PC-3 (cell line): ENCODE measurements around the gene DSG2. TPM values are rescaled to one million over a fixed set of nuclear protein-coding genes. Genes with fewer than 3 reads are reported as not detected.

Experiments used
- ATAC-seq: fragments of 200-7000 bp; cut with Tn5 transposase; 2 replicates; pipeline ENCODE4 v1.9.1; 2020; ENCODE audit warnings: mild to moderate bottlenecking, moderate library complexity
- BruUV-seq: library from RNA; stranded (reverse); fragments of 400-500 nt; replicated peaks from 2 replicates; lab custom pipeline; 2021; lab: Mats Ljungman, UMichigan
- CTCF ChIA-PET: fragments of 300-600 bp; sonication (Branson Sonifier 250); formaldehyde crosslinking; loops from one replicate; lab custom pipeline; 2022; ENCODE audit warnings: antibody characterized with exemption; lab: Charles Lee
- POLR2A ChIA-PET: fragments of 300-600 bp; sonication (Branson Sonifier 250); formaldehyde crosslinking; loops from one replicate; lab custom pipeline; 2022; ENCODE audit warnings: antibody characterized with exemption; ENCODE audit not compliant: unreplicated experiment; lab: Charles Lee
- DNase-seq: peaks from one replicate; pipeline ENCODE4 v3.0.0-alpha.2; 2015
- H2AFZ ChIP-seq: fragments of 300-600 bp; sonication (generic); 2 replicates; pipeline ENCODE4 v1.6.0; 2016; ENCODE audit warnings: antibody characterized with exemption, low read length
- H3F3A ChIP-seq: fragments of 300-600 bp; sonication (generic); one replicate; pipeline ENCODE4 v1.6.0; 2017; ENCODE audit warnings: antibody characterized with exemption, low read length, control low read depth, mild to moderate bottlenecking; ENCODE audit not compliant: unreplicated experiment
- H3K27ac ChIP-seq: fragments of 300-600 bp; sonication (generic); 2 replicates; pipeline ENCODE4 v1.5.1; 2016; ENCODE audit warnings: mild to moderate bottlenecking, low read length
- H3K27me3 ChIP-seq: fragments of 300-600 bp; sonication (generic); 2 replicates; pipeline ENCODE4 v1.6.1; 2016; ENCODE audit warnings: low read length, mixed read lengths
- H3K36me3 ChIP-seq: fragments of 300-600 bp; sonication (generic); 2 replicates; pipeline ENCODE4 v1.6.1; 2016; ENCODE audit warnings: low read depth, mixed run types, low read length, mixed read lengths
- H3K4me1 ChIP-seq: fragments of 300-600 bp; sonication (generic); 2 replicates; pipeline ENCODE4 v1.5.1; 2016; ENCODE audit warnings: low read length; ENCODE audit not compliant: insufficient read depth
- H3K4me2 ChIP-seq: fragments of 300-600 bp; sonication (generic); 2 replicates; pipeline ENCODE4 v1.6.0; 2016; ENCODE audit warnings: low read length
- H3K4me3 ChIP-seq: fragments of 300-600 bp; sonication (generic); 2 replicates; pipeline ENCODE4 v1.5.1; 2016; ENCODE audit warnings: mild to moderate bottlenecking, low read length, mixed read lengths
- H3K79me2 ChIP-seq: fragments of 300-600 bp; sonication (generic); 2 replicates; pipeline ENCODE4 v1.6.1; 2017; ENCODE audit warnings: low read length, mixed read lengths
- H3K9ac ChIP-seq: fragments of 300-600 bp; sonication (generic); 2 replicates; pipeline ENCODE4 v1.6.0; 2016; ENCODE audit warnings: mild to moderate bottlenecking, low read length
- H3K9me2 ChIP-seq: fragments of 300-600 bp; sonication (generic); replicated peaks from 2 replicates; pipeline ENCODE4 v1.6.1; 2016; ENCODE audit warnings: mixed run types, low read length, mixed read lengths
- H3K9me3 ChIP-seq: fragments of 300-600 bp; sonication (generic); 2 replicates; pipeline ENCODE4 v1.6.1; 2016; ENCODE audit warnings: low read length, mixed read lengths
- H4K20me1 ChIP-seq: fragments of 300-600 bp; sonication (generic); 2 replicates; pipeline ENCODE4 v1.6.1; 2016; ENCODE audit warnings: low read length, mixed read lengths
- CTCF ChIP-seq: fragments of 300-600 bp; sonication (generic); conservative IDR thresholded peaks from 2 replicates; pipeline ENCODE4 v1.5.1; 2017; ENCODE audit warnings: antibody characterized with exemption, low read depth, mild to moderate bottlenecking, low read length
- EZH2 ChIP-seq: fragments of 300-600 bp; sonication (generic); IDR thresholded peaks from one replicate; pipeline ENCODE4 v1.6.1; 2017; ENCODE audit warnings: antibody characterized with exemption, mild to moderate bottlenecking, low read length; ENCODE audit not compliant: unreplicated experiment
- EZH2phosphoT487 ChIP-seq: fragments of 300-600 bp; sonication (generic); IDR thresholded peaks from 2 replicates; pipeline ENCODE4 v1.6.1; 2018; ENCODE audit warnings: mild to moderate bottlenecking, antibody characterized with exemption, low read length, borderline replicate concordance
- intact Hi-C: fragments of 100-400 bp; cut with micrococcal nuclease; formaldehyde crosslinking; loops from 2 replicates; pipeline ENCODE4 v1.9.0; 2023
- total RNA-seq: library from RNA; depleted of rRNA; stranded (reverse); fragments of >200 nt; gene quantifications from 2 replicates; pipeline ENCODE4 v1.2.3, GENCODE V29; 2014

The DSG2 gene
- total RNA-seq, 1 experiment from 2014 or later = 17.2 TPM

GRCh38 chr18:31586616-31587015 is 88.6 kb downstream of the DSG2 start:
- Histone ChIP-seq H4K20me1 (no peaks in the 10 kb centered on the region), H3K27ac (no peak overlapping the region), H3K4me2 (no peak overlapping the region), H3K4me3 (no peak overlapping the region), H3K9me3 (no peaks in the 10 kb centered on the region), H2AFZ (no peak overlapping the region), H3K79me2 (no peaks in the 10 kb centered on the region), H3F3A (no peaks in the 10 kb centered on the region), H3K36me3 (no peaks in the 10 kb centered on the region), H3K9ac (no peak overlapping the region), H3K27me3 (no peaks in the 10 kb centered on the region), H3K4me1 (no peaks in the 10 kb centered on the region; the same call in 1 of the 2 replicates), H3K9me2 (no peaks in the 10 kb centered on the region)
- ATAC-seq = no peak
- intact Hi-C loops = no loop called here
- TF ChIP-seq CTCF = no peak
- BruUV-seq = no TSS peak
- CTCF ChIA-PET = no interaction called here
- POLR2A ChIA-PET = no interaction called here
- no peak for DNase-seq

DNA sequence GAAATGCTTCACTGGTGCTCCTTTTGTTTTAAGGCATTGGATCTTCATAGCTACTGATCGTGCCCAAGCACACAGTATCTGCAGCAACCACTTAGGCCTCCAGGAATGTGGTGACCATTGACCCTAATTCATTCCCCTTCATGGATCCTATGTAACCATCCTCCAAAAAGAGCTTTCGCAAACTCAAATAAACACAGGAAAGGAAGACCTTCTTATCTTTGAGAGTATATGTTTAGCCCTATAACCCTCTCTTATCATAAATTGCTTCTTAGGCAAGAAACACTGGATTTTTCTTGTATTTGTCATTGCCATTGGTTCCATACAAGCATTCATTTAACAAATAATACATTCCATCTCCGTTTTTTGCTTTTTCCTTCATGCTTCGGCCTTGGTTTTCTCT is 89.6 kb downstream of the DSG2 start:
- H3K4me1 ChIP-seq = no peaks in the 10 kb centered on the region
- no peak overlapping the region for H3K4me3 ChIP-seq
- no peaks in the 10 kb centered on the region for H4K20me1 ChIP-seq
- ChIA-PET CTCF (no interaction called here), POLR2A (no interaction called here)
- no peak for ATAC-seq
- H3K9ac ChIP-seq = no peak overlapping the region
- no peak overlapping the region for H2AFZ ChIP-seq
- TF ChIP-seq EZH2 (no peak), EZH2phosphoT487 (no peak), CTCF (no peak)
- no TSS peak for BruUV-seq
- intact Hi-C loops = no loop called here
- no peaks in the 10 kb centered on the region for H3K36me3 ChIP-seq
- no peak overlapping the region for H3K27ac ChIP-seq
- no peaks in the 10 kb centered on the region for H3K9me3 ChIP-seq
- no peaks in the 10 kb centered on the region for H3K79me2 ChIP-seq
- no peaks in the 10 kb centered on the region for H3F3A ChIP-seq
- H3K4me2 ChIP-seq = no peak overlapping the region
- H3K27me3 ChIP-seq = no peaks in the 10 kb centered on the region
- DNase-seq = no peak
- no peaks in the 10 kb centered on the region for H3K9me2 ChIP-seq

DNA sequence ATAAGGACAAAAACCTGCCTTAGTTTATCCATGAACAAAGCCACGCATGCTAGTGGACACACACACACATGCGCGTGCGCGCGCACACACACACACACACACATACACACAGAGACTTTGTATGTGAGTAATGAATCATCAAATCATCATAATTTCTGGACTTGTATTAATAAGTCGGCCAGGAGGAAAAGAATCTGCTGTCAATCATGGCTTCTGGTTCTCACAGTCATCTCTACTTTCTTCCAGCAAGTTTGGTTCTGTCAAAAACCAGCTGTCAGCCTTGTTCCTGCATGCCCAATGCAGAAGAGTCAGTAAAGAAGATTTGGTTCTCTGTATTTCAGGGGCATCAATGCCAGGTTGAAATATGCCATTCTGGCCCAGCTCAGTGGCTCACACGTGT is 92.6 kb downstream of the DSG2 start:
- Histone ChIP-seq H3K27me3 (no peaks in the 10 kb centered on the region), H2AFZ (no peak overlapping the region), H3K79me2 (no peaks in the 10 kb centered on the region), H3K4me1 (no peaks in the 10 kb centered on the region), H3K36me3 (no peaks in the 10 kb centered on the region), H3K9me3 (no peaks in the 10 kb centered on the region), H3F3A (no peaks in the 10 kb centered on the region), H4K20me1 (no peaks in the 10 kb centered on the region), H3K9me2 (no peaks in the 10 kb centered on the region), H3K4me3 (no peak overlapping the region), H3K27ac (no peak overlapping the region), H3K9ac (no peak overlapping the region), H3K4me2 (no peak overlapping the region)
- CTCF ChIA-PET = no interaction called here
- intact Hi-C loops = no loop called here
- TF ChIP-seq EZH2phosphoT487 (no peak), CTCF (no peak), EZH2 (no peak)
- POLR2A ChIA-PET = no interaction called here
- no peak for DNase-seq
- ATAC-seq = no peak
- BruUV-seq = no TSS peak
